SU-DHL-6 (cell line): ENCODE data around the gene GPX1.
"Not testable (repeated sequence)": the region's sequence is repeated elsewhere in the genome, so short reads cannot be mapped to it uniquely, and the experiment has no call there.

ENCODE experiments used
- H2AFZ ChIP-seq: fragments of 200-600 bp; sonication (generic); 2 replicates; pipeline ENCODE4 v1.6.1; 2014; ENCODE audit warnings: low read depth, mild to moderate bottlenecking, moderate library complexity, mixed read lengths, antibody characterized with exemption, low read length; ENCODE audit not compliant: severe bottlenecking
- H3F3A ChIP-seq: fragments of 200-600 bp; shearing (Covaris generic); 2 replicates; pipeline ENCODE4 v1.6.0; 2016; ENCODE audit warnings: antibody characterized with exemption, mild to moderate bottlenecking; ENCODE audit not compliant: insufficient read depth
- H3K27ac ChIP-seq: fragments of 200-600 bp; sonication (generic); 2 replicates; pipeline ENCODE4 v1.5.1; 2016; ENCODE audit warnings: low read depth, mild to moderate bottlenecking, low read length, moderate library complexity, mixed read lengths
- H3K27me3 ChIP-seq: fragments of 200-600 bp; sonication (generic), shearing (Covaris generic); 2 replicates; pipeline ENCODE4 v1.6.0; 2014; ENCODE audit warnings: mild to moderate bottlenecking, low read length
- H3K36me3 ChIP-seq: fragments of 200-600 bp; sonication (generic); 2 replicates; pipeline ENCODE4 v1.6.1; 2014; ENCODE audit warnings: mild to moderate bottlenecking, low read length, mixed read lengths
- H3K4me2 ChIP-seq: fragments of 300-600, 200-600 bp; shearing (Covaris generic), sonication (generic); 2 replicates; pipeline ENCODE4 v1.6.0; 2014; ENCODE audit warnings: low read length, low read depth, mild to moderate bottlenecking; ENCODE audit not compliant: poor library complexity, severe bottlenecking
- H3K4me3 ChIP-seq: fragments of 200-600 bp; sonication (generic); 2 replicates; pipeline ENCODE4 v1.5.1; 2014; ENCODE audit warnings: antibody characterized with exemption, low read length, mild to moderate bottlenecking, mixed read lengths; ENCODE audit not compliant: insufficient read depth, poor library complexity, severe bottlenecking
- H3K79me2 ChIP-seq: fragments of 200-600 bp; sonication (generic); 2 replicates; pipeline ENCODE4 v1.6.1; 2014; ENCODE audit warnings: mild to moderate bottlenecking, low read length, moderate library complexity; ENCODE audit not compliant: insufficient read depth
- H3K9ac ChIP-seq: fragments of 200-600 bp; sonication (generic); 2 replicates; pipeline ENCODE4 v1.7.0; 2014; ENCODE audit warnings: mild to moderate bottlenecking, low read length
- H3K9me2 ChIP-seq: fragments of 200-600 bp; sonication (generic); replicated peaks from 2 replicates; pipeline ENCODE4 v1.6.1; 2014; ENCODE audit warnings: low read length; ENCODE audit not compliant: insufficient read depth
- H3K9me3 ChIP-seq: fragments of 200-600 bp; sonication (generic); 2 replicates; pipeline ENCODE4 v1.6.1; 2014; ENCODE audit warnings: low read length, mixed read lengths; ENCODE audit not compliant: insufficient read depth
- H4K20me1 ChIP-seq: fragments of 200-600 bp; sonication (generic); 2 replicates; pipeline ENCODE4 v1.6.1; 2014; ENCODE audit warnings: low read depth, mild to moderate bottlenecking, antibody characterized with exemption, low read length, moderate library complexity, mixed read lengths
- EZH2phosphoT487 ChIP-seq: fragments of 200-600 bp; sonication (generic), shearing (Covaris generic); conservative IDR thresholded peaks from 2 replicates; pipeline ENCODE4 v1.6.1; 2018; ENCODE audit warnings: mild to moderate bottlenecking, antibody characterized with exemption, low read length, moderate library complexity, mixed read lengths
- TF ChIP-seq, protein P1 (sequence below): fragments of 200-600 bp; sonication (generic); IDR thresholded peaks from one replicate; pipeline ENCODE4 v1.5.1; 2017; ENCODE audit warnings: antibody characterized with exemption, mild to moderate bottlenecking, low read length, moderate library complexity; ENCODE audit not compliant: insufficient read depth, poor library complexity, severe bottlenecking

The GPX1 gene

GRCh38 chr3:49358217-49358883, at the start of gene GPX1:
TSS of gene GPX1 (minus strand) at chr3:49358353. CDS start at chr3:49358278, 75 bp downstream.
- H4K20me1 ChIP-seq: no peaks in the 10 kb centered on the region
- peak within 1 kb of the TSS; percentile 39 for H2AFZ ChIP-seq
- peak within 1 kb of the TSS; percentile 81 for H3K27ac ChIP-seq
- no peak for TF ChIP-seq EZH2phosphoT487
- TF ChIP-seq, protein P1, sequence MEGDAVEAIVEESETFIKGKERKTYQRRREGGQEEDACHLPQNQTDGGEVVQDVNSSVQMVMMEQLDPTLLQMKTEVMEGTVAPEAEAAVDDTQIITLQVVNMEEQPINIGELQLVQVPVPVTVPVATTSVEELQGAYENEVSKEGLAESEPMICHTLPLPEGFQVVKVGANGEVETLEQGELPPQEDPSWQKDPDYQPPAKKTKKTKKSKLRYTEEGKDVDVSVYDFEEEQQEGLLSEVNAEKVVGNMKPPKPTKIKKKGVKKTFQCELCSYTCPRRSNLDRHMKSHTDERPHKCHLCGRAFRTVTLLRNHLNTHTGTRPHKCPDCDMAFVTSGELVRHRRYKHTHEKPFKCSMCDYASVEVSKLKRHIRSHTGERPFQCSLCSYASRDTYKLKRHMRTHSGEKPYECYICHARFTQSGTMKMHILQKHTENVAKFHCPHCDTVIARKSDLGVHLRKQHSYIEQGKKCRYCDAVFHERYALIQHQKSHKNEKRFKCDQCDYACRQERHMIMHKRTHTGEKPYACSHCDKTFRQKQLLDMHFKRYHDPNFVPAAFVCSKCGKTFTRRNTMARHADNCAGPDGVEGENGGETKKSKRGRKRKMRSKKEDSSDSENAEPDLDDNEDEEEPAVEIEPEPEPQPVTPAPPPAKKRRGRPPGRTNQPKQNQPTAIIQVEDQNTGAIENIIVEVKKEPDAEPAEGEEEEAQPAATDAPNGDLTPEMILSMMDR: no peak
- H3K4me2 ChIP-seq: peak within 1 kb of the TSS; percentile 68
- H3K9me2 ChIP-seq: no peaks in the 10 kb centered on the region
- peak within 1 kb of the TSS; percentile 65 for H3K4me3 ChIP-seq
- peaks cover 37% of the 10 kb centered on the region for H3F3A ChIP-seq
- H3K79me2 ChIP-seq: peaks cover 4% of the 10 kb centered on the region; the same call in 1 of the 2 replicates
- peaks cover 4% of the 10 kb centered on the region; the same call in 1 of the 2 replicates for H3K36me3 ChIP-seq
- H3K27me3 ChIP-seq: no peaks in the 10 kb centered on the region
- H3K9ac ChIP-seq: peak within 1 kb of the TSS; percentile 67
- no peaks in the 10 kb centered on the region for H3K9me3 ChIP-seq

DNA sequence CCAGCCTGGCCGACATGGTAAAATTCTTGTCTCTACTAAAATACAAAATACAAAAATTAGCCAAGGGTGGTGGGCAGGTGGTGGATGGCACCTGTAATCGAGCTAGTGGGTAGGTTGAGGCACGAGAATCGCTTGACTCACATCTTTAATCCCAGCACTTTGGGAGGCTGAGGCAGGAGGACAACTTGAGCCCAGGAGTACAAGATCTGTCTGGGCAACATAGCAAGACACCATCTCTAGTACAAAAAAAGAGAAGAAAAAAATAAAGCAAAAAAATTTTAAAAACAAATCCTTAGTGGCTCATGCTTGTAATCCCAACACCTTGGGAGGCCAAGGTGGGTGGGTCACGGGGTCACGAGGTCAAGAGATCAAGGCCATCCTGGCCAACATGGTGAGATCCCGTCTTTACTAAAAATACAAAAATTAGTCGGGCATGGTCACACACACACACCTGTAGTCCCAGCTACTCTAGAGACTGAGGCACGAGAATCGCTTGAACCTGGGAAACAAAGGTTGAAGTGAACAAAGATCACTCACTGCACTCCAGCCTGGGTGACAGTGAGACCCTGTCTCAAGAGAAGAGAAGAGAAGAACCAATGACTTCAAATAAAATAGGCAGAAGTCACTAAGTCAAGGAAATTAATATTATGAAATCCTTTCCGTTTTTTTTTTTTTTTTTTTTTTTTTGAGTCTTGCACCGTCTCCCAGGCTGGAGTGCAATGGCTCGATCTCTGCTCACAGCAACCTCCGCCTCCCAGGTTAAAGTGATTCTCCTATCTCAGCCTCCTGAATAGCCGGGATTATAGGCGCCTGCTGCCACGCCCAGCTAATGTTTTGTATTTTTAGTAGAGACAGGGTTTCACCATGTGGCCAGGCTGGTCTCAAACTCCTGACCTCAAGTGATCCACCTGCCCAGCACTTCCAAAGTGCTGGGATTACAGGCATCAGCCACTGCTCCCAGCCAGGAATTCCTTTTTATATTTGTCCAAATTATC, 48.7 kb upstream of the GPX1 start:
- Histone ChIP-seq H3K9me2 (no peaks in the 10 kb centered on the region), H3K27ac (peak overlapping the region; percentile 39; the same call in 1 of the 2 replicates), H3K4me3 (no peak overlapping the region), H4K20me1 (peaks cover 57% of the 10 kb centered on the region), H3K36me3 (no peaks in the 10 kb centered on the region; the same call in 1 of the 2 replicates), H3K9ac (peak overlapping the region; percentile 29; the same call in 1 of the 2 replicates), H2AFZ (no peak overlapping the region), H3K9me3 (no peaks in the 10 kb centered on the region), H3K27me3 (no peaks in the 10 kb centered on the region), H3K79me2 (peaks cover 99% of the 10 kb centered on the region), H3F3A (peaks cover 14% of the 10 kb centered on the region; the same call in 1 of the 2 replicates), H3K4me2 (peak overlapping the region; percentile 85)
- TF ChIP-seq EZH2phosphoT487: no peak
- TF ChIP-seq, protein P1: no peak

DNA sequence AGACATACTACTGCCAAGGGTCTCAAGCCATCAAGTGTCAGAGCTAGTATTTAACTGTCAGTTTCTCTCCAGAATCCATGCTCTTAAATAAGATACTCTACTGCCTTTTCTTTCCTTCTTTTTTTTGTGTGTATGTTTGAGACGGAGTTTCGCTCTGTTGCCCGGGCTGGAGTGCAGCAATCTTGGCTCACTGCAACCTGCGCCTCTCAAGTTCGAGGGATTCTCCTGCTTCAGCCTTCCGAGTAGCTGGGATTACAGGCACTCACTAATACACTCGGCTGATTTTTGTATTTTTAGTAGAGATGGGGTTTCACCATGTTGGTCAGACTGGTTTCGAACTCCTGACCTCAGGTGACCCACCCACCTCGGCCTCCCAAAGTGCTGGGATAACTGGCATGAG, 47.4 kb upstream of the GPX1 start:
- Histone ChIP-seq H3F3A (peaks cover 14% of the 10 kb centered on the region; the same call in 1 of the 2 replicates), H4K20me1 (peaks cover 62% of the 10 kb centered on the region), H3K4me2 (peak overlapping the region; percentile 85), H3K79me2 (peaks cover 100% of the 10 kb centered on the region)
- H3K27me3 ChIP-seq, H2AFZ ChIP-seq, H3K9ac ChIP-seq, H3K9me2 ChIP-seq, H3K9me3 ChIP-seq, H3K36me3 ChIP-seq, H3K27ac ChIP-seq, H3K4me3 ChIP-seq: not testable (repeated sequence)
